Measurements from ENCODE around the gene MAFF.

MAFF gene

GRCh38 chr22:38228873-38229740 lies 27.3 kb downstream of the MAFF start:
- Histone ChIP-seq H4K20me1 (ENCODE audit: insufficient read depth, low read length) (no peaks in the 10 kb centered on the region), H3K79me2 (ENCODE audit: insufficient read depth, low read length) (no peaks in the 10 kb centered on the region), H3K4me3 (ENCODE audit: low read depth in 1 of 2, low read length in 2 of 2) (no peak overlapping the region), H3K27me3 (ENCODE audit: insufficient read depth, low read length, poor library complexity) (no peaks in the 10 kb centered on the region), H2AFZ (ENCODE audit: low read depth, low read length) (no peak overlapping the region), H3K9ac (ENCODE audit: low read depth, low read length) (no peak overlapping the region), H3K4me1 (ENCODE audit: insufficient read depth, low read length) (no peaks in the 10 kb centered on the region), H3K36me3 (ENCODE audit: insufficient read depth, low read length) (peaks cover 50% of the 10 kb centered on the region), H3K27ac (ENCODE audit: low read length) (no peak overlapping the region), H3K4me2 (ENCODE audit: insufficient read depth, low read length) (no peak overlapping the region), H3K9me3 (ENCODE audit: insufficient read depth, low read length, severe bottlenecking) (no peaks in the 10 kb centered on the region)
- DNase-seq (no peak), ATAC-seq (ENCODE audit: insufficient read depth, low read depth) (no peak)
- TF ChIP-seq, protein P1, sequence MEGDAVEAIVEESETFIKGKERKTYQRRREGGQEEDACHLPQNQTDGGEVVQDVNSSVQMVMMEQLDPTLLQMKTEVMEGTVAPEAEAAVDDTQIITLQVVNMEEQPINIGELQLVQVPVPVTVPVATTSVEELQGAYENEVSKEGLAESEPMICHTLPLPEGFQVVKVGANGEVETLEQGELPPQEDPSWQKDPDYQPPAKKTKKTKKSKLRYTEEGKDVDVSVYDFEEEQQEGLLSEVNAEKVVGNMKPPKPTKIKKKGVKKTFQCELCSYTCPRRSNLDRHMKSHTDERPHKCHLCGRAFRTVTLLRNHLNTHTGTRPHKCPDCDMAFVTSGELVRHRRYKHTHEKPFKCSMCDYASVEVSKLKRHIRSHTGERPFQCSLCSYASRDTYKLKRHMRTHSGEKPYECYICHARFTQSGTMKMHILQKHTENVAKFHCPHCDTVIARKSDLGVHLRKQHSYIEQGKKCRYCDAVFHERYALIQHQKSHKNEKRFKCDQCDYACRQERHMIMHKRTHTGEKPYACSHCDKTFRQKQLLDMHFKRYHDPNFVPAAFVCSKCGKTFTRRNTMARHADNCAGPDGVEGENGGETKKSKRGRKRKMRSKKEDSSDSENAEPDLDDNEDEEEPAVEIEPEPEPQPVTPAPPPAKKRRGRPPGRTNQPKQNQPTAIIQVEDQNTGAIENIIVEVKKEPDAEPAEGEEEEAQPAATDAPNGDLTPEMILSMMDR (IDR thresholded peaks at IDR 0.05; ENCODE audit: borderline replicate concordance, extremely low read depth, low read length, poor library complexity, severe bottlenecking) = no peak
- TF ChIP-seq EZH2 (IDR thresholded peaks at IDR 0.05; ENCODE audit: borderline replicate concordance, low read depth, low read length, severe bottlenecking) = no peak

DNA sequence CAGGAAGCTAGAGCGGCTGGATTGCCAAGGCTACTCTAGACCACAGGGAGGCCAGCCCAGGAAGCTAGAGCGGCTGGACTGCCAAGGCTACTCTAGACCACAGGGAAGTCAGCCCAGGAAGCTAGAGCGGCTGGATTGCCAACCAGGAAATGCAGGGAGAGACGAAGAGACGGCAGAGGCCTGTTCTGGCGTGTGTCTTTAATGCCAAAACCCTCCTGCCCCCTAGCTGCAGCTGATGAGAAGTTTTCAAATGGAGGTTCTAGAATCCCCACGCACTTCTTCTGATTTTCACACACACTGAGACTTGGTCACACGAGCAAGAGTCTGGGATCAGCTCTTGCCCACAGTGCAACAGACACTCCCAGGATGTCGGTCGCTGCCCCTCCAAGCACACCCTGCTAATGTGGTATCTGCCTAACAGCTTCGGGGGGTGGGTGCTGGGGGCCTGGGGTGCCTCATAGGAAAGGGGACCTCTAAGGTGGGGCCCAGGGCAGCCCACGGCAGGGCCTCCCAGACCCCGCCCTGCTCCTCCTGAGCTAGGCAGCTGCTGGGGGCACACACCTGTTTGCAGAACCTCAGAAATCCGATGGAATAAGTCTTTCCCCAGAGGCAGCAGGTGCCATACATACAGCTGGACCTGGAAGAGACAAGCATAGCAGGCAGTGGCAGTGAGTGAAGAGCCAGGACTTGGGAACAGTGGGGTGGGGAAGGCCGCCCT lies 28.5 kb downstream of the MAFF start:
- Histone ChIP-seq H3K79me2 (ENCODE audit: insufficient read depth, low read length) (no peaks in the 10 kb centered on the region), H3K9me3 (ENCODE audit: insufficient read depth, low read length, severe bottlenecking) (no peaks in the 10 kb centered on the region), H3K36me3 (ENCODE audit: insufficient read depth, low read length) (peaks cover 42% of the 10 kb centered on the region), H3K27me3 (ENCODE audit: insufficient read depth, low read length, poor library complexity) (no peaks in the 10 kb centered on the region), H3K4me1 (ENCODE audit: insufficient read depth, low read length) (no peaks in the 10 kb centered on the region), H2AFZ (ENCODE audit: low read depth, low read length) (no peak overlapping the region), H3K9ac (ENCODE audit: low read depth, low read length) (no peak overlapping the region), H4K20me1 (ENCODE audit: insufficient read depth, low read length) (no peaks in the 10 kb centered on the region), H3K27ac (ENCODE audit: low read length) (no peak overlapping the region), H3K4me2 (ENCODE audit: insufficient read depth, low read length) (no peak overlapping the region), H3K4me3 (ENCODE audit: low read depth in 1 of 2, low read length in 2 of 2) (no peak overlapping the region)
- DNase-seq = peak; percentile 23
- TF ChIP-seq, protein P1 (IDR thresholded peaks at IDR 0.05; ENCODE audit: borderline replicate concordance, extremely low read depth, low read length, poor library complexity, severe bottlenecking) = peak; percentile 55
- no peak for TF ChIP-seq EZH2 (IDR thresholded peaks at IDR 0.05; ENCODE audit: borderline replicate concordance, low read depth, low read length, severe bottlenecking)
- 0 out of 3 replicates have a peak, but pooled peaks have one; percentile 31 for ATAC-seq (ENCODE audit: insufficient read depth, low read depth)

- Histone ChIP-seq H2AFZ (ENCODE audit: low read depth, low read length) (no peak overlapping the region), H3K9me3 (ENCODE audit: insufficient read depth, low read length, severe bottlenecking) (no peaks in the 10 kb centered on the region), H4K20me1 (ENCODE audit: insufficient read depth, low read length) (no peaks in the 10 kb centered on the region), H3K27me3 (ENCODE audit: insufficient read depth, low read length, poor library complexity) (no peaks in the 10 kb centered on the region), H3K27ac (ENCODE audit: low read length) (no peak overlapping the region), H3K36me3 (ENCODE audit: insufficient read depth, low read length) (peaks cover 41% of the 10 kb centered on the region), H3K4me2 (ENCODE audit: insufficient read depth, low read length) (no peak overlapping the region), H3K4me1 (ENCODE audit: insufficient read depth, low read length) (no peaks in the 10 kb centered on the region), H3K79me2 (ENCODE audit: insufficient read depth, low read length) (no peaks in the 10 kb centered on the region), H3K4me3 (ENCODE audit: low read depth in 1 of 2, low read length in 2 of 2) (no peak overlapping the region), H3K9ac (ENCODE audit: low read depth, low read length) (no peak overlapping the region)
- no peak for ATAC-seq (ENCODE audit: insufficient read depth, low read depth)
- TF ChIP-seq, protein P1 (IDR thresholded peaks at IDR 0.05; ENCODE audit: borderline replicate concordance, extremely low read depth, low read length, poor library complexity, severe bottlenecking) = no peak
- no peak for TF ChIP-seq EZH2 (IDR thresholded peaks at IDR 0.05; ENCODE audit: borderline replicate concordance, low read depth, low read length, severe bottlenecking)
- DNase-seq = no peak
Measured at GRCh38 chr22:38230916-38231315, 29.1 kb downstream of the MAFF start.
